Middle frontal gyrus (tissue), 1 donor: ENCODE results near the gene EIF3M.
"Not testable (repeated sequence)": the region's sequence is repeated elsewhere in the genome, so short reads cannot be mapped to it uniquely, and the experiment has no call there.

Experiments
- DNase-seq: peaks from one replicate; pipeline ENCODE4 v3.0.0-alpha.2; 2015; ENCODE audit warnings: low spot score; ENCODE audit errors: extremely low spot score

The EIF3M gene

DNA sequence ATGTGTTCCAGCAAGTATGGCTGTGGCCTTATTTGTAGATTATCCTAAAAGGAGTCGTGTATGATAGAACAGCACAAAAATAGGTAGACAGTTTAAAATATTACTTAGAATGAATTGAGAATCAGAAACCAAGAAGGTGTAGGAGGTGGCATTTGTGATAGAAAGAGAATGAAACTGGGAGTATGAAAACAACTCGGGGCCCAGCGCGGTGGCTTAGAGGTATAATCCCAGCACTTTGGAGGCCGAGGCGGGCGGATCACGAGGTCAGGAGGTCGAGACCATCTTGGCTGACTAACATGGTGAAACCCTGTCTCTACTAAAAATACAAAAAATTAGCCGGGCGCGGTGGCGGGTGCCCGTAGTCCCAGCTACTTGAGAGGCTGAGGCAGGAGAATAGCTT is 12.5 kb downstream of the EIF3M start:
- DNase-seq, result not testable (repeated sequence)

DNA sequence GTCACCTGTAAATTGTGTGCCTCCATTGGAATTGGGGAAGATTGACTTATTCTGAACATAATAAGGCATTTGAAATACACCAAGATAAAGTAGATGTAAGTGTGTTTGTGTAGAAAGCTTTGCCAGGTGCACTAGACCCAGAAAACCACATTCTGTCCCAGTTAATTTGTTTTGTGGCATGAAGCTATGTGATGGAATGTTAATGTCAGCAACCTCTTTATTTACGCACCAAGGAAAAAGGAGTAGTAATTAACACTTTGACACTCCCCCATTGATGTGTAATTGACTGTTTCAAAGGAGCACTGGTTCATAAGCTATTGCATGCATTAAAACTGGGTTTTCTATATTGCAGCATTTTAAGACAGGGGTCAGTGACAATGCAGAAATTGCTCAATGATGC is 14.3 kb downstream of the EIF3M start:
- no peak for DNase-seq

DNA sequence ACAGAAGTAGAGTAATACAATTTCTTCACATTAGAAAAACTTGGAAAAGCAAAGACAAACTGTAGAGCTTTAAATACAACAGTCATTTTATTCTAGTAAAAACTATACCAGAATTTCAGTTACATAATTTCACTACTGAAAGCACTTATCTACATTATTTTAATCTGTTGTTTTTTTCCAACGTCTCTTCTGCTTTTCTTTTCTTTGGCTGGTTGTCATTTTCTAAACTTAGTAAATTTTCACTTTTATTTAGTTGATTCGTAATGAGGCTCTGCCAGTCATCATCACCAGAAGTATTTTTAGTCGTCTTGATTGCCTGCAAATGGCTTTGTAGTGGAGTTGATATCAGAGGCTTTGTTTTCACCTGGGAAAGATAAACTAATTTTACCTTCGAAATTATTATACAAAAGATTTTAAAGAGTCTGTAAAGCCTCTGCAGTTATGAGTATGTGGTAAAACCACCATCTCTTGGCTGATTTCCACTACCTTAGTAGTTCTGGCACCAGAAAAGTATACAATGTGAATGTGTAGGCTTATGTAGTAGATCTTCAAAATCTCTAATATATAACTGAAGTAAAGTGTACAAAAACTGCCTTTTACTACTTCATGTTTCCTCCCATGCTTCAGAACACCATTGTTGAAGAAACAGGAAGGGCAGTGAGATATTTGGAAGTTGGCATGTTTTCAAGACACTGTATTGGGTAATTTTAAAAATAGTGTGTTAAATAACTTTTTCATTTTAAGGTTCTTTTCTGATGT is 19.2 kb downstream of the EIF3M start:
- DNase-seq, result no peak

DNA sequence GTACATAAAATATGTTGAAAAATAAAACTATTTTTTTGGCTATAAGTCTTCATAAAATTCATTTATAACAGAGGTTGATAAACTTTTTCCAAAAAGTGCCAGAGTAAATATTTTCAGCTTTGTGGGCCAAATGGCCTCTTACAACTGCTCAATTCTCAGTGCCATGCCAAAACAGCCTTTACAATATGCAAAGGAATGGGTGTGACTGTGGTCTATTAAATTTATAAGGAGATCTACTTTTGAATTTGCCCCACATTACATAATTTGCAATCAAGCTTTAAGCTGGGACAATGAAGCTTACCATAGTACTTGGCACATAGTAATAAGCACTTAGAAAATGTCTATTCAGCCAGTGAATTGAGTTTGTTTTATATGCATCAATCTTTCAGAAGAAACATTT is 22.6 kb downstream of the EIF3M start:
- DNase-seq, result no peak

DNA sequence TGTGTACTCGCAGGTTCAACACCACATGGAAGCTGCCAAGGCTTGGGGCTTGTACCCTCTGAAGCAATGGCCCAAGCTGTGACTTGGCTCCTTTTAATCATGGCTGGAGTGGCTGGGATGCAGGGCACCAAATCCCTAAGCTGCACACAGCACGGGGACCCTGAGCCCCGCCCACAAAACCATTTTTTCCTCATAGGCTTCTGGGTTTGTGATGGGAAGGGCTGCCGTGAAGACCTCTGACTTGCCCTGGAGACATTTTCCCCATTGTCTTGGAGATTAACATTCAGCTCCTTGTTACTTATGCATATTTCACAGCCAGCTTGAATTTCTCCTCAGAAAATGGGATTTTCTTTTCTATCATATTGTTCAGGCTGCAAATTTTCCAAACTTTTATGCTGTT is 25.2 kb downstream of the EIF3M start:
- DNase-seq, result not testable (repeated sequence)

DNA sequence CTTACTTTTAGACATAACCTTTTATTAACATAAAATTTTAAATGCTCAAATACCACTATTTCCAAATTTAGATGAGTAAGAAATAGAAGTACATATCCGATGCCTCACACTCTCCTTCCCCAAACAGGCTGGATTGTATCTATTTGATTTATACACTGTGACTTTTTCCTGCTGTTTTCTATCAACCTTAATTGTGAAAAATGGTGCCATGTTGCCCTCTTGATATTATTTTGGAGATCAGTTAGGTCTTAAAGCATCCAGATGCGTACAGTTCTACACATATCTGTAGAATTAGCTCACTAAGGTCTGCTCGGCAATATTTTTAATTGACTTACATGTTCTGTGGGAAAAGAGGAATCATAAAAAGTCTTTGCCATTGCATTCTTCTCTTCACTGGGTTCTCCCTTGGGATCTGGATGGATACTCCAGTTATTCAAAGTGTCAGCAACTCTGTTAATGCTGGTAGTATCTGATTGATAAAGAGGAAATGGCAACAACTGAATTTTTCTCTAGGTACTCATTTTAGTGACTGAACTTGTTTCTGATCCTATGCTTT is 27.2 kb downstream of the EIF3M start:
- no peak for DNase-seq

DNA sequence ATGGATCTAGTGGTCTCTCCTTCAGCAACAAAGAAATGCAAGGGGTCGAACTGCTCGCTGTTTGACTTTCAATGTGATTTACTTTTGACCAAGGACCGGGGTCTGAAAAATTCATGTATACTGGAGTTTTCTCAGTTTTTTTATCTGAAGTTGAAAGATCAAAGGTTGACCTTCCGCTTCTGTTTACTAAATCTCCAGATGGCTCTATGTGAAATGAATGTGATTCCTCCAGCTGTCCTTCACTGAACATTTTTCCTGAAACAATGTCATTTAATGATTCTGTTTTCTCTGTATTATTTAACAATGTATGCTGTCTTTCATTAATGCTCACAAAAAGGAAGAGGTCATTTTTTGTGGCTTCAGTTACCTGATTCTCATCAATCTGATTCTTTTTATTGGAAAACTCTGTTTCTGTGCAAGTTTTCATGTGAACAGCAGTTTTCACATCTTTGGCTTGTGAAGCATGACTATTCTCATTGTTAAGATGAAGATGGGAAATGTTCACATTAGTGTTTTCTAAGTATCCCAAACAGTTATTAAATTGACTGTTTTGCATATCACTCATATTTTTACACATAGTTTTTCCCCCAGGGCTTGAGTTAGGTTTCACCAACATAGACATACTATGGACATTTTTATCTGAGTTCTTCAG is 30.0 kb downstream of the EIF3M start:
- no peak for DNase-seq

DNA sequence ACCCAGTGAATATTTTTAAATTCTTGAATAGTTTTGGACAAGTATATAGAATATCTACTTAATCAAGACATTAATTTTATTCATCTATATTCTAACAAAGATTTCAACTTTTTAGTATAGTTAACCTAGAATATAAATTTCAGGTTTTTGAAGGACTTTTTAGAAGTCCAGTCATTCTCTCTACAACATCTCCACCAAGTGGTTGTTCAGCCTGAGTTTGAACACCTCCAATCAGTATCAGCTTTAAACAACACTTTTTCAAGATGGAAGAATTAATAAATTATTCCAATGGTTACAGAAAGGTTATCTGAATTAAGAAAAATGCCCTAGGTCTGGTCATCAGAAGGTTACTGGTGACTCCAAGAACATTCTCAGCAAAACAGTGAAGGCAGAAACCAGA is 31.8 kb downstream of the EIF3M start:
- DNase-seq, result no peak

DNA sequence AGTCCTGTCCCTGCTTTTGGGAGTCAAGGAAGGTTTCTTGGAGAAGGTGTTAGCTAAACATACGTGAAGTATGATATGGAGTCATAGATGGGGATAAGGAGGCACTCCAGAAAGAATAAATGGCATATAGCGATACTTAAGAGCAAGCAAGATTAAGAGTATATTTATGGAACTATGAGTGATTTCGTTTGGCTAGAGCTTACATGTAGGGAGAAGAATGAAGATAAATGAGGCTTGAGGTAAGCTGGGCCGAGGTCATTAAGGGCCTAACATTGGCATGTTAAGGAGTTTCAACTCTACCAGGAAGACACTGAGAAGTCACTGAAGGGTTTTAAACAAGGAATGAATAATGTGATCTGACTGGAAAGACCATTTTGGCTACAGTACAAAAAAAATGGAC is 33.3 kb downstream of the EIF3M start:
- DNase-seq, result no peak

DNA sequence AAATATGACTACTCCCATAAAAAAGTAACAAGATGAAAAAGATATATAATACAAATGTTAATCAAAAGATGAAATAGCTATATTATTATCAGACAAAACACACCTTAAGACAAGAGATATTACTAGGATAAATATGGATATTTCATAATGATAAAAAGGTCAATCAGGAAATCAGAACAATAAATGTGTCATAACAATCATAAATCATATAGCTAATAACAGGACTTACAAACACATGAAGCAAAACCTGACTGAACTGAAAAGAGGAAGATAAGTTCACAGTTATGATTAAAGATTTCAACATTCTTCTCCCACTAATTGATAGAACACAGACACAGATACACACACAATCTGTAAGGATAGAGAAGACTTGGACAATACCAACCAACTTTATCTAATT is 47.2 kb downstream of the EIF3M start:
- DNase-seq, result no peak

DNA sequence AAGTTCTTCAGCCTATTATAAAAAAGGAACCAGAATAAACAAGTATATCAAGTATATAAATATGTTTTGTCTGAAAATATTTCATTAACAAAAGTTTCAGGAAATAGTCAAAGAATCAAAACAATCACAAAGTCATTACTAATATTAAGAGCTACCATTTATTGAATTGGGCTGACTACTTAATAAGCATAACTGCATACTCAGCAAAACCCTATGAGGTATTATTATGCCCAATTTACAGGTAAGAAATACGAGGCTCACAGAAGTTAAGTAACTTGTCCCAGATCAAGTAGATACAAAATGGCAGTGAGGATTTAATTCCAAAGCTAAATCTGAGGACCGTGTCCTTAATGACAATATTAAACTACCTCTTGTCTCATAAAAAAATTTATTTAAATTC is 52.2 kb downstream of the EIF3M start:
- DNase-seq, result no peak

DNA sequence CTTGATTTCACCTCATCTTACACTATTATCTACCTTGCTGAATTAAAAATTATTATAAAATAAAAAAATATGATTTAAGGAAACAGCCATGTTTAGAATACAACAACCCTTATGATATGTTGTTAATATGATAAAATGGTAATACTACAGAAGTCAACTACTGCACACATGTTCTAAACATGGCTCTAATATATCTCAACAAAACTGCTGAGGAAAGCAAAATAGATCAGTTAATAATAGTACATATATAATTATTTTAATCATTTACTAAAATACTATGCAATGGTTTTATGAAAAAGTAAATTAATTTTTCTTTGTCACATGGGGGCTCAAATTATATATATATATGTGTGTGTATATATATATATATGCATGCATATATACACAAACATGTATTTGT is 57.7 kb downstream of the EIF3M start:
- DNase-seq, result no peak

DNA sequence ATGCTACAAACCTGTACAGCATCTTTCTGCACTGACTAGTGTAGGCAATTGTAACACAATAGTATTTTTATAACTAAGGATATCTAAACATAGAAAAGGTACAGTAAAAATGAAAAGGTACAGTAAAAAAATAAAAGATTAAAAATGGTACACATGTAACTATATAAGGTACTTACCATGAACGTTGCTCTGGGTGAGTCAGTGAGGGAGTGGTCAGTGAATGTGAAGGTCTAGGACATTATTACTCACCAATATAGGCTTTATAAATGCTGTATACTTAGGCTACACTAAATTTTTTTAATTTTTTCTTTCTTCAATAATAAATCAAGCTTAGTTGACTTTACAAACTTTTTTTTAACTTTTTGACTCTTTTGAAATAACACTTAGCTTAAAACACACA is 59.9 kb downstream of the EIF3M start:
- DNase-seq, result no peak
